HG03066 (cell line): ENCODE data around the gene ZBTB39.

ENCODE experiments used
- ATAC-seq: cut with Tn5 transposase; IDR thresholded peaks from one replicate; pipeline ENCODE4 v1.9.1; 2021; ENCODE audit warnings: low read depth; ENCODE audit not compliant: unreplicated experiment

The ZBTB39 gene

DNA sequence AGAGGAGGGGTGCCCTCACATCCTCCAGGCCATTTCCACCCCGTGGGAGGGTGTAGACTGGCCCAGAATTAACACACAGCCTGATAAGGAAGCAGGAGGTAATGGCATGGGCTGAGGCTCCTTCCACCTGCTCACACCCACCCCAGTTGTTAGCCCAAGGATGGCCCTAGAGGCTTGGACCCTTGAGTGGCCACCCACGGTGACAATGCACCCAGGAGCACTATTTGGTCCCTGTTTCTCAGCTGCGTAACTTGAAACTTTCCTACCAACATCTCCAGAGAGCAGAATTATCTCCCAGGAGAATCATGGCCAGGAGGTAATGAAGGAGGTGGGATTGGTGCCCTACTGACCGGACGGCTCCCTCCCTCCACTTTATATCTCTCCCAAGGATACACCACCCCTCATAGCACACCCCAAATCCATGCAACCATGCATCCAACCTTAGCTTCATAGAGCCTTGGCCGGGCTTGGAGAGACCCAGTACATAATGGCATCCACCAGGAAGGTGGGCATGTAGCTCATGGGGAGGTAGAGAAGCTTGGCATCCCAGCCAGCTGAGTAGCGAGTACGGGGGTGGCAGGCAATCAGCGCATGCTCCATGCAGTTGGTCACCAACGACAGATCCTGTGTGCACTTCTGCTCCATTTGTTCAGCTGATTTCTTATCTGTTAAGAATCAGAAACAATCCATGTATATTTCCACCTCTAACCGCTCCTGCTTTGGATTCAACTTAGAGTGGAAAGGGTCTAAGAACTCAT is 54.6 kb downstream of the ZBTB39 start:
- ATAC-seq = no peak

DNA sequence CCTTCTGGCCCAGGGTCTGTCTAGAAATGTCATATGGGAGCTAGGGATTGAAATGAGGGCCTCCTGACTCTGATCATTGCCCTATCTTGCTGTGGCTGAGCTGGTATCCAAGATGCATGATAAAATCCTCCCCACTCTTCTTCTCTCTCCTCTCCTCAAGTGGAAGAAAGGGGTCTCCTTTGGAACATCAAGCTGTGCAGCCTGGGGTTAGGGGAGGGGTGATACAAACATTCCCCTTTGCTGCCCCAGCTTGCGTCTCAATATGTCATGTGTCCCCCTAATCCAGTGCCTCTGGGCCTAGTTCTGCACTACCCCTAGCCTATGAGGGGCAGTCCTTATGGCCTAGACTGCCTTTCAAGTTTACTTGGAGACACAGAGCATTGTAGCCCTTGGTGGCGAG is 57.5 kb downstream of the ZBTB39 start:
- ATAC-seq = no peak
